ENCODE data around the gene DAAM2.

DAAM2 gene

DNA sequence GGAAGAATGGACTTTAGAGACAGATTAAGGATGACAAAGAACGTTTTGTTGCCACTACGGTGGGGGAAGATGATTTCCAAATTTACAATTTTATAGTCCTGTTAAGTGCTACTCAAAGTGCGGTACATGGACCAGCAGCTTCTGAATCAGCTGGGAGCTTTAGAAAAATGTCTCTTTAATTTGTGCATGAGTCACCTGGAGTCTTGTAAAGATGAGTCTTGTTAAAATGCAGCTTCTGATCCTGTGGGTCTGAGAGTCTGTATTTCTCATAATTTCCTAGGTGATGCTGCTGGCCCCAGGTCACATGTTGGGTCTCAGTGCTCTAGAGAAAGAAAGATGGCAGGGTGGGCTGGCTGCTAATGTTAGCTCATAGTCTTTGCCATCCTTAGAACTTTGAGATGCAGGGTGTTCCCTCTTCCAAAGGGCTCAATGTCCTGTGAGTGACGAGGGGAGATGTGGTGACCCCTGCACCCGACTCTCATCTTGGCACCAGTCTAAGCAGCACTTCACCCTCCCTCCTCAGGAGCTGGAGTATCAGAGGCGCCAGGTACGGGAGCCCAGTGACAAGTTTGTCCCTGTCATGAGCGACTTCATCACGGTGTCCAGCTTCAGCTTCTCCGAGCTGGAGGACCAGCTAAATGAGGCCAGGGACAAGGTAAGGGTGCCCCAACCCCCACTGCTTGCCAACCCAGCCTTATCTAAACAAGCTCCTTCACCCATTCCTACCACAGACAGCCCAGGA lies 107.5 kb downstream of the DAAM2 start:
- WGBS (ENCODE audit: extremely low coverage, insufficient coverage, low lambda C conversion rate): no CpG with 5 or more reads among the region's 10 CpGs
- no peak overlapping the region for H3K18ac ChIP-seq (ENCODE audit: low read length)

DNA sequence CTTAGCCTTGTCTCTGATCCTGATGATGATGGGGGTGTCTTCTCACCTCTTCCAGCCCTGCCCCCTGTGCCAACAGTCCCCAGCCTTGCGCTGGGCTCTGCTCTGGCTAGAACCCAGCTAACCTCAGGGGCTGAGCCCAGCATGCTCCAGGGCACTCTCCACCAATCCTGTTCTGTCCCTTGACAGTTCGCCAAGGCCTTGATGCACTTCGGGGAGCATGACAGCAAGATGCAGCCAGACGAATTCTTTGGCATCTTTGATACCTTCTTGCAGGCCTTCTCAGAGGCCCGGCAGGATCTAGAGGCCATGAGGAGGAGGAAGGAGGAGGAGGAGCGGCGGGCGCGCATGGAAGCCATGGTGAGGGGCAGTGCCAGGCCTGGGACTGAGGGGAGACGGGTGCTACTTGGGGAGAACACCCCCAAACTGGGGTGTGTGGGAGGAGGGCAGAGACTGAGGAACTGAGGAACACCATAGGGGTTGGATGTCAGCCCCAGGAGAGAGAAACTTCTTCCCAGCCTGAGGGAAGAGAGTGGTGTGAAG lies 109.0 kb downstream of the DAAM2 start:
- H3K36me3 ChIP-seq (ENCODE audit: control insufficient read depth, insufficient read depth, low read length): no peaks in the 10 kb centered on the region
- no CpG with 5 or more reads among the region's 10 CpGs for WGBS (ENCODE audit: extremely low coverage, insufficient coverage, low lambda C conversion rate)

More for the DNA sequence above, 107.5 kb downstream of the DAAM2 start:
- no peak for DNase-seq
- Histone ChIP-seq H2AK5ac (ENCODE audit: low read length) (no peak overlapping the region), H3K4me1 (ENCODE audit: control insufficient read depth, low read depth, low read length) (no peaks in the 10 kb centered on the region), H4K8ac (ENCODE audit: low read depth, low read length) (no peak overlapping the region), H3K23ac (ENCODE audit: low read length) (no peak overlapping the region), H3K27ac (ENCODE audit: low read depth, low read length) (no peak overlapping the region), H3K79me2 (ENCODE audit: control insufficient read depth, insufficient read depth, low read length) (no peaks in the 10 kb centered on the region), H3K56ac (ENCODE audit: low read length) (no peak overlapping the region), H3K36me3 (ENCODE audit: control insufficient read depth, insufficient read depth, low read length) (no peaks in the 10 kb centered on the region), H3K4me3 (ENCODE audit: low read length) (no peak overlapping the region), H3K9ac (ENCODE audit: low read length) (no peak overlapping the region), H4K5ac (ENCODE audit: low read length) (no peak overlapping the region), H3K4me2 (ENCODE audit: low read length) (no peak overlapping the region), H2BK15ac (replicated peaks; ENCODE audit: low read depth) (no peak overlapping the region), H3K27me3 (ENCODE audit: insufficient read depth, low read length, poor library complexity) (no peaks in the 10 kb centered on the region), H3K4ac (ENCODE audit: low read depth, low read length) (no peak overlapping the region), H2BK120ac (ENCODE audit: low read depth, low read length) (no peak overlapping the region), H2BK5ac (ENCODE audit: low read length) (no peak overlapping the region), H3K79me1 (ENCODE audit: low read length) (no peaks in the 10 kb centered on the region)

GRCh38 chr6:39901670-39902069 lies 109.5 kb downstream of the DAAM2 start:
- no peak overlapping the region for H3K4me3 ChIP-seq (ENCODE audit: low read length)

More for the DNA sequence above, 109.0 kb downstream of the DAAM2 start:
- H3K18ac ChIP-seq (ENCODE audit: low read length): no peak overlapping the region
- no peak overlapping the region for H2BK15ac ChIP-seq (replicated peaks; ENCODE audit: low read depth)
- no peak overlapping the region for H3K9ac ChIP-seq (ENCODE audit: low read length)
- no peak overlapping the region for H3K4me3 ChIP-seq (ENCODE audit: low read length)
- no peak overlapping the region for H3K4ac ChIP-seq (ENCODE audit: low read depth, low read length)
- H3K4me2 ChIP-seq (ENCODE audit: low read length): no peak overlapping the region
- H3K27me3 ChIP-seq (ENCODE audit: insufficient read depth, low read length, poor library complexity): no peaks in the 10 kb centered on the region
- H3K56ac ChIP-seq (ENCODE audit: low read length): no peak overlapping the region
- no peak overlapping the region for H4K5ac ChIP-seq (ENCODE audit: low read length)
- H4K8ac ChIP-seq (ENCODE audit: low read depth, low read length): no peak overlapping the region
- H3K23ac ChIP-seq (ENCODE audit: low read length): no peak overlapping the region
- H3K27ac ChIP-seq (ENCODE audit: low read depth, low read length): no peak overlapping the region
- H3K4me1 ChIP-seq (ENCODE audit: control insufficient read depth, low read depth, low read length): no peaks in the 10 kb centered on the region
- H3K79me1 ChIP-seq (ENCODE audit: low read length): no peaks in the 10 kb centered on the region
- no peak overlapping the region for H2BK120ac ChIP-seq (ENCODE audit: low read depth, low read length)
- no peak for DNase-seq
- no peak overlapping the region for H2AK5ac ChIP-seq (ENCODE audit: low read length)
- no peaks in the 10 kb centered on the region for H3K79me2 ChIP-seq (ENCODE audit: control insufficient read depth, insufficient read depth, low read length)
- H2BK5ac ChIP-seq (ENCODE audit: low read length): no peak overlapping the region

DNA sequence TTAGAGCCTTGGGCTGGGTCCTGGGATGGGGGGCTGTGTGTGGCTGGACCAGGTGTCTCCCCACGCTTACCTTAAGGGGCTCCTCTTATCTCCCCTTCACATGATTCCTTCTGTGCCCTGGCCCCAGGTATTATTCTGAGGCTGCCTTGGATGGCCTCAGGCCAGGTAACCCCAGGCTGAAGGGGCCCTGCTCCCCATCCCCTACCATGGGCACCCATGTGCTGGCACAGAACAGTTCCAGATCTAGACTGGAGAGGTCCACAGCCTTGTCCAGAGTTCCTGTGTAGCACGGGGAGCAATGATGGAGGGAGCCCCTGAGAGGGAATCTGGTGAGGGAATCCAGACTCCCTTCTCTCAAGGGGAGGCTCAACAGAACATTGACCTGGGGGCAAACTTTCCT lies 110.0 kb downstream of the DAAM2 start:
- H3K23ac ChIP-seq (ENCODE audit: low read length): no peak overlapping the region
- H3K27ac ChIP-seq (ENCODE audit: low read depth, low read length): no peak overlapping the region
- no peaks in the 10 kb centered on the region for H3K79me2 ChIP-seq (ENCODE audit: control insufficient read depth, insufficient read depth, low read length)
- no peak overlapping the region for H3K18ac ChIP-seq (ENCODE audit: low read length)
- no peak overlapping the region for H3K4ac ChIP-seq (ENCODE audit: low read depth, low read length)
- no peak overlapping the region for H3K56ac ChIP-seq (ENCODE audit: low read length)
- no peak overlapping the region for H2BK5ac ChIP-seq (ENCODE audit: low read length)
- no peak overlapping the region for H4K5ac ChIP-seq (ENCODE audit: low read length)
- H3K4me2 ChIP-seq (ENCODE audit: low read length): no peak overlapping the region
- H2BK15ac ChIP-seq (replicated peaks; ENCODE audit: low read depth): no peak overlapping the region
- H3K27me3 ChIP-seq (ENCODE audit: insufficient read depth, low read length, poor library complexity): no peaks in the 10 kb centered on the region
- no peaks in the 10 kb centered on the region for H3K79me1 ChIP-seq (ENCODE audit: low read length)
- no peaks in the 10 kb centered on the region for H3K36me3 ChIP-seq (ENCODE audit: control insufficient read depth, insufficient read depth, low read length)
- H4K8ac ChIP-seq (ENCODE audit: low read depth, low read length): no peak overlapping the region
- no CpG with 5 or more reads among the region's 2 CpGs for WGBS (ENCODE audit: extremely low coverage, insufficient coverage, low lambda C conversion rate)
- no peak for DNase-seq
- no peak overlapping the region for H2AK5ac ChIP-seq (ENCODE audit: low read length)
- H3K4me3 ChIP-seq (ENCODE audit: low read length): no peak overlapping the region
- H2BK120ac ChIP-seq (ENCODE audit: low read depth, low read length): no peak overlapping the region
- H3K9ac ChIP-seq (ENCODE audit: low read length): no peak overlapping the region
- H3K4me1 ChIP-seq (ENCODE audit: control insufficient read depth, low read depth, low read length): no peaks in the 10 kb centered on the region

More at GRCh38 chr6:39901670-39902069, 109.5 kb downstream of the DAAM2 start:
- H3K36me3 ChIP-seq (ENCODE audit: control insufficient read depth, insufficient read depth, low read length): no peaks in the 10 kb centered on the region
- H3K79me1 ChIP-seq (ENCODE audit: low read length): no peaks in the 10 kb centered on the region
- no peak overlapping the region for H2BK5ac ChIP-seq (ENCODE audit: low read length)
- no peak overlapping the region for H2BK15ac ChIP-seq (replicated peaks; ENCODE audit: low read depth)
- no peak overlapping the region for H4K8ac ChIP-seq (ENCODE audit: low read depth, low read length)
- no peak for DNase-seq
- no peak overlapping the region for H3K4me2 ChIP-seq (ENCODE audit: low read length)
- no peaks in the 10 kb centered on the region for H3K4me1 ChIP-seq (ENCODE audit: control insufficient read depth, low read depth, low read length)
- H3K23ac ChIP-seq (ENCODE audit: low read length): no peak overlapping the region
- no peak overlapping the region for H3K27ac ChIP-seq (ENCODE audit: low read depth, low read length)
- H2AK5ac ChIP-seq (ENCODE audit: low read length): no peak overlapping the region
- no peak overlapping the region for H3K4ac ChIP-seq (ENCODE audit: low read depth, low read length)
- no peak overlapping the region for H2BK120ac ChIP-seq (ENCODE audit: low read depth, low read length)
- no peak overlapping the region for H4K5ac ChIP-seq (ENCODE audit: low read length)
- no peak overlapping the region for H3K9ac ChIP-seq (ENCODE audit: low read length)
- H3K79me2 ChIP-seq (ENCODE audit: control insufficient read depth, insufficient read depth, low read length): no peaks in the 10 kb centered on the region
- WGBS (ENCODE audit: extremely low coverage, insufficient coverage, low lambda C conversion rate): no CpG with 5 or more reads among the region's 19 CpGs
- no peaks in the 10 kb centered on the region for H3K27me3 ChIP-seq (ENCODE audit: insufficient read depth, low read length, poor library complexity)
- no peak overlapping the region for H3K56ac ChIP-seq (ENCODE audit: low read length)
- H3K18ac ChIP-seq (ENCODE audit: low read length): no peak overlapping the region

DNA sequence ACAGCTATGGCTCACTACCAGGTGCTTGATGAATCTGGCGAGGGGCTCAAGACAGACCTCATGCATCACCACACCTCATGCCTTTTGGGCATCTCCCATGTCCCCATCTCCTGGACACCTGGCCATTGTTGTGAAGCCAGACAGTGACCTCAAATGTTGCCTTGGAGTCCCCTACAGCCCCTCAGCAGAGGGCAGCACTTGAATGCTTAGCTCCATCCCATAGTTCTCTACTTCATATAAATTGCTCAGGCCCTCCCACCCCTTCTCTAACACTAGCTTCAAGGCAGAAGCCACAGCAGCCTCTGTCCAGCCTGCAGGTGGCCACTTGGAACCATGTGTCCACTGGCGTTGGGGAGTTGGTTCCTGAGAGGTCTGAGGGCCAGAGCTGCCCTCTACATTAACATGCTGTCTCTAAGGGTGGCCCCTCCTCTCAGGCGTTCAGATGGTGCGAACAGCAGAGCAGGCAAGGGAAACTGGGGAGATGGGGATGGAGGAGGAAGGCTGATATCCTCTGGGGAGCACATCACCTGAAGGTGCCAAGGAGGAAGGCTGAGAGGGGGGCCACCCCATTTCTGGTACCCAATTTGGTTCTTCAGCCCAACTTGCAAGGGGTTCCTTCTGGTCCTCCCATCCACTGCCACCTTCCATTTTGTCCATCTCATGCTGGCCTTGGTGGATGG lies 110.8 kb downstream of the DAAM2 start:
- Histone ChIP-seq H3K36me3 (ENCODE audit: control insufficient read depth, insufficient read depth, low read length) (no peaks in the 10 kb centered on the region), H4K5ac (ENCODE audit: low read length) (no peak overlapping the region), H3K4me3 (ENCODE audit: low read length) (no peak overlapping the region), H3K9ac (ENCODE audit: low read length) (no peak overlapping the region), H2BK120ac (ENCODE audit: low read depth, low read length) (no peak overlapping the region), H2AK5ac (ENCODE audit: low read length) (no peak overlapping the region), H3K56ac (ENCODE audit: low read length) (no peak overlapping the region), H3K27ac (ENCODE audit: low read depth, low read length) (no peak overlapping the region), H3K4ac (ENCODE audit: low read depth, low read length) (no peak overlapping the region), H3K23ac (ENCODE audit: low read length) (no peak overlapping the region), H3K18ac (ENCODE audit: low read length) (no peak overlapping the region), H3K79me2 (ENCODE audit: control insufficient read depth, insufficient read depth, low read length) (no peaks in the 10 kb centered on the region), H4K8ac (ENCODE audit: low read depth, low read length) (no peak overlapping the region), H2BK5ac (ENCODE audit: low read length) (no peak overlapping the region), H3K79me1 (ENCODE audit: low read length) (no peaks in the 10 kb centered on the region), H3K4me2 (ENCODE audit: low read length) (no peak overlapping the region), H2BK15ac (replicated peaks; ENCODE audit: low read depth) (no peak overlapping the region), H3K27me3 (ENCODE audit: insufficient read depth, low read length, poor library complexity) (no peaks in the 10 kb centered on the region), H3K4me1 (ENCODE audit: control insufficient read depth, low read depth, low read length) (no peaks in the 10 kb centered on the region)
- WGBS (ENCODE audit: extremely low coverage, insufficient coverage, low lambda C conversion rate): no CpG with 5 or more reads among the region's 4 CpGs
- no peak for DNase-seq
